Measurements from ENCODE around the gene DNAH9. TPM values are rescaled to one million over a fixed set of nuclear protein-coding genes. Genes with fewer than 3 reads are reported as not detected.

Gene DNAH9
- polyA plus RNA-seq, 1 experiment = not detected

GRCh38 chr17:11601661-11602060 lies 3.4 kb downstream of the DNAH9 start:
- Histone ChIP-seq H3K27ac (ENCODE audit: low read depth, low read length) (no peak overlapping the region), H3K9me3 (ENCODE audit: control insufficient read depth, insufficient read depth, low read length) (peaks cover 29% of the 10 kb centered on the region), H3K4me3 (ENCODE audit: low read depth, low read length) (no peak overlapping the region), H3K27me3 (ENCODE audit: control insufficient read depth, insufficient read depth, low read length) (no peaks in the 10 kb centered on the region)
- ChIA-PET CTCF (no interaction called here), POLR2A (no interaction called here)
- DNase-seq (ENCODE audit: low read depth, low spot score) = no peak
- no peak for TF ChIP-seq CTCF (IDR thresholded peaks at IDR 0.05; ENCODE audit: low read depth, low read length)

GRCh38 chr17:11608396-11608795 lies 10.1 kb downstream of the DNAH9 start:
- Histone ChIP-seq H3K27ac (ENCODE audit: low read depth, low read length) (no peak overlapping the region), H3K4me3 (ENCODE audit: low read depth, low read length) (no peak overlapping the region), H3K9me3 (ENCODE audit: control insufficient read depth, insufficient read depth, low read length) (peaks cover 31% of the 10 kb centered on the region), H3K27me3 (ENCODE audit: control insufficient read depth, insufficient read depth, low read length) (no peaks in the 10 kb centered on the region)
- no peak for DNase-seq (ENCODE audit: low read depth, low spot score)
- TF ChIP-seq CTCF (IDR thresholded peaks at IDR 0.05; ENCODE audit: low read depth, low read length) = no peak
- ChIA-PET POLR2A (no interaction called here), CTCF (no interaction called here)

GRCh38 chr17:11610999-11611566 lies 12.8 kb downstream of the DNAH9 start:
- peaks cover 29% of the 10 kb centered on the region for H3K9me3 ChIP-seq (ENCODE audit: control insufficient read depth, insufficient read depth, low read length)
- ChIA-PET POLR2A (no interaction called here), CTCF (no interaction called here)
- H3K27me3 ChIP-seq (ENCODE audit: control insufficient read depth, insufficient read depth, low read length) = no peaks in the 10 kb centered on the region
- DNase-seq (ENCODE audit: low read depth, low spot score) = no peak
- no peak overlapping the region for H3K27ac ChIP-seq (ENCODE audit: low read depth, low read length)
- TF ChIP-seq CTCF (IDR thresholded peaks at IDR 0.05; ENCODE audit: low read depth, low read length) = no peak
- no peak overlapping the region for H3K4me3 ChIP-seq (ENCODE audit: low read depth, low read length)

GRCh38 chr17:11612956-11613355 lies 14.7 kb downstream of the DNAH9 start:
- H3K4me3 ChIP-seq (ENCODE audit: low read depth, low read length) = no peak overlapping the region
- no peak overlapping the region for H3K27ac ChIP-seq (ENCODE audit: low read depth, low read length)
- POLR2A ChIA-PET = no interaction called here
- H3K27me3 ChIP-seq (ENCODE audit: control insufficient read depth, insufficient read depth, low read length) = no peaks in the 10 kb centered on the region
- H3K9me3 ChIP-seq (ENCODE audit: control insufficient read depth, insufficient read depth, low read length) = peaks cover 40% of the 10 kb centered on the region
- CTCF ChIA-PET = no interaction called here
- no peak for DNase-seq (ENCODE audit: low read depth, low spot score)
- no peak for TF ChIP-seq CTCF (IDR thresholded peaks at IDR 0.05; ENCODE audit: low read depth, low read length)

- Histone ChIP-seq H3K9me3 (ENCODE audit: control insufficient read depth, insufficient read depth, low read length) (peaks cover 52% of the 10 kb centered on the region), H3K27me3 (ENCODE audit: control insufficient read depth, insufficient read depth, low read length) (no peaks in the 10 kb centered on the region), H3K27ac (ENCODE audit: low read depth, low read length) (no peak overlapping the region), H3K4me3 (ENCODE audit: low read depth, low read length) (no peak overlapping the region)
- DNase-seq (ENCODE audit: low read depth, low spot score) = no peak
- no peak for TF ChIP-seq CTCF (IDR thresholded peaks at IDR 0.05; ENCODE audit: low read depth, low read length)
- CTCF ChIA-PET = no interaction called here
- POLR2A ChIA-PET = no interaction called here
Measured at GRCh38 chr17:11618861-11619566, 20.7 kb downstream of the DNAH9 start.
